ENCODE measurements around the gene PMIS2.

The PMIS2 gene

DNA sequence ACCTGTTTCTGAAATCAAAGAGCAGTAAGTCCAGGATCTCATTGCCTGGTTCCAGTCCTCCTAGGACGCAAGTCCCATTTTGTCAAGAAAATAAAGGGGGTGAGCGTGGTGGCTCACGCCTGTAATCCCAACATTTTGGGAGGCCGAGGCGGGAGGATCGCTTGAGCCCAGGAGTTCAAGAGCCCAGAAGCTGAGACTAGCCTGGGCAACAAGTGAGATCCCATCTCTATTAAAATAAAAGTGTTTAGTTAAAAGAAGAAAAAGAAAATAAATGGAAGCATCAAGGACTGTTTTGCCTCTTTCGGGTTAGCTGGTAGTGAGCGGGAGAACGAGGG, 26.2 kb downstream of the PMIS2 start:
- ChIA-PET POLR2A (ENCODE audit: low non-redundant PET) (no interaction called here), CTCF (no interaction called here)
- H3K27ac ChIP-seq = peak overlapping the region; percentile 65
- DNase-seq (ENCODE audit: low spot score) = no peak
- TF ChIP-seq, protein P1, sequence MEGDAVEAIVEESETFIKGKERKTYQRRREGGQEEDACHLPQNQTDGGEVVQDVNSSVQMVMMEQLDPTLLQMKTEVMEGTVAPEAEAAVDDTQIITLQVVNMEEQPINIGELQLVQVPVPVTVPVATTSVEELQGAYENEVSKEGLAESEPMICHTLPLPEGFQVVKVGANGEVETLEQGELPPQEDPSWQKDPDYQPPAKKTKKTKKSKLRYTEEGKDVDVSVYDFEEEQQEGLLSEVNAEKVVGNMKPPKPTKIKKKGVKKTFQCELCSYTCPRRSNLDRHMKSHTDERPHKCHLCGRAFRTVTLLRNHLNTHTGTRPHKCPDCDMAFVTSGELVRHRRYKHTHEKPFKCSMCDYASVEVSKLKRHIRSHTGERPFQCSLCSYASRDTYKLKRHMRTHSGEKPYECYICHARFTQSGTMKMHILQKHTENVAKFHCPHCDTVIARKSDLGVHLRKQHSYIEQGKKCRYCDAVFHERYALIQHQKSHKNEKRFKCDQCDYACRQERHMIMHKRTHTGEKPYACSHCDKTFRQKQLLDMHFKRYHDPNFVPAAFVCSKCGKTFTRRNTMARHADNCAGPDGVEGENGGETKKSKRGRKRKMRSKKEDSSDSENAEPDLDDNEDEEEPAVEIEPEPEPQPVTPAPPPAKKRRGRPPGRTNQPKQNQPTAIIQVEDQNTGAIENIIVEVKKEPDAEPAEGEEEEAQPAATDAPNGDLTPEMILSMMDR (conservative IDR thresholded peaks at IDR 0.05; ENCODE audit: low read depth) = no peak

DNA sequence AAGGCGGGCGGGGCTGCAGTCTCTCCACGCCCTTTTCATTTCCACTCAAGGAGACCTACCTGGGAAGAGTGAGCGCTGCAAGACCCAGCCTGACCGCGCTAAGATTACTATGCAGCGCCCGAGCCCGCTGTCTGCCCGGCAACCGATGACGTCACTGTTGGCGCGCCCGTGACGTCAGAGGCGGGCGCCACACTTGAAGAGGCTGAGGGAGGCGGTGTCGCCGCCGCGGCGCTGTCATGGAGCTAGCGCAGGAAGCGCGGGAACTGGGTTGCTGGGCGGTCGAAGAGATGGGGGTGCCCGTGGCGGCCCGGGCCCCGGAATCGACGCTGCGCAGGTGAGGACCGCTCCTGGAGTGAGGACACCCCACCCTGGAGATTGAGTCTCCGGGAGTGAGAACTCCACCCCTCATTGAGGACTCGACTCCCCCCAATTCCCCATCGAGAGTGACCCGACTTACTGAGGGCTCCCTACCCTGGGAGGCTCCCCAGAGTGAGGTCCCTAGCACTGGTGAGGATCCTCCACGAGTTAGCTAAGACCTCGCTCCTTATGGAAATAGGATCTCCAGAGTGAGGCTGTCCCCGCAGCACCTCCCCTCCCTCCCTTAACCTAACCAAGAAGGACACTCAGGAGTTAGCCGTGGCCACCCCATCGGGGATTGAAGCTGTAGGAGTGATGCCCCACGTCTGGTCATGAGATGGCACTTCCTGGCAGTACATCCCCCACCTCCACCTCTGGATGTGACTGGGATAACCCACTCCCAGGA, 26.8 kb downstream of the PMIS2 start, which contains the start of gene HAUS5:
HAUS5 (plus strand) TSS at position 177 of the 763 bp plus-strand sequence; CDS start at position 237, 60 bp downstream.
- peak; percentile 94 for DNase-seq (ENCODE audit: low spot score)
- ChIA-PET POLR2A (ENCODE audit: low non-redundant PET) (interaction anchor here (0.6 to 0.8 kb wide), 2 partner anchors 43 to 69 kb away, joined by 3 to 5 read pairs; no protein-coding TSS in a partner anchor), CTCF (no interaction called here)
- TF ChIP-seq, protein P1 (conservative IDR thresholded peaks at IDR 0.05; ENCODE audit: low read depth) = no peak
- peak within 1 kb of the TSS; percentile 65 for H3K27ac ChIP-seq

DNA sequence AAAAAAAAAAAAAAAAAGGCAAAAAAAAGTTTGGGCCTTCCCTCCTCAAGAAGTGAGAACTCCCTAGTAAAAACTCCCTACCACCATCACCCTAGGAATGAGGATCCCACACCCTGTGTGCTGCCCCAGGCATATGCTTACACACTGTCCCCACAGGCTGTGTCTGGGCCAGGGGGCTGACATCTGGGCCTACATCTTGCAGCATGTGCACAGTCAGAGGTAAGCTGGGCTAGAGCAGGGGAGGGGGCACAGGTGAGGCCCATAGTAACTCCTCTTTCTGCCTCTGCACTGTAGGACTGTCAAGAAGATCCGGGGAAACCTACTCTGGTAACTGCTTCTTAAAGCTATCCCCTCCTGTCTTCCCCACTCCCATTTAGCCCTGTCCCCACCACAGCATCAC, 27.6 kb downstream of the PMIS2 start:
- ChIA-PET CTCF (no interaction called here), POLR2A (ENCODE audit: low non-redundant PET) (interaction anchor here (0.8 kb wide), 1 partner anchor 70 kb away, joined by 3 read pairs; no protein-coding TSS in a partner anchor)
- H3K27ac ChIP-seq = no peak overlapping the region
- DNase-seq (ENCODE audit: low spot score) = no peak
- TF ChIP-seq, protein P1 (conservative IDR thresholded peaks at IDR 0.05; ENCODE audit: low read depth) = no peak

DNA sequence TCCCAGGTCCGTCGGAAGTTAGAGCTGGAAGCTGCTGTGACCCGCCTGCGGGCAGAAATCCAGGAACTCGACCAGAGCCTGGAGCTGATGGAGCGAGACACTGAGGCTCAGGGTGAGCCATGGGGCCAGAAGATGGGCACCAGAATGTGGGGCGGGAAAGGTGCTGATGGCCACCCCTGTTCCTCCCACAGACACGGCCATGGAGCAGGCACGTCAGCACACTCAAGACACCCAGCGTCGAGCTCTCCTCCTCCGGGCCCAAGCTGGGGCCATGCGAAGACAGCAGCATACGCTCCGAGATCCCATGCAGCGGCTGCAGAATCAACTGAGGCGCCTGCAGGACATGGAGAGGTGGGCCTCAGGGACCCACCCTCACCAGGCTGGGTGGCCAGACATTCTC, 29.1 kb downstream of the PMIS2 start:
- no peak for DNase-seq (ENCODE audit: low spot score)
- TF ChIP-seq, protein P1 (conservative IDR thresholded peaks at IDR 0.05; ENCODE audit: low read depth) = no peak
- POLR2A ChIA-PET (ENCODE audit: low non-redundant PET) = no interaction called here
- CTCF ChIA-PET = no interaction called here
- no peak overlapping the region for H3K27ac ChIP-seq

DNA sequence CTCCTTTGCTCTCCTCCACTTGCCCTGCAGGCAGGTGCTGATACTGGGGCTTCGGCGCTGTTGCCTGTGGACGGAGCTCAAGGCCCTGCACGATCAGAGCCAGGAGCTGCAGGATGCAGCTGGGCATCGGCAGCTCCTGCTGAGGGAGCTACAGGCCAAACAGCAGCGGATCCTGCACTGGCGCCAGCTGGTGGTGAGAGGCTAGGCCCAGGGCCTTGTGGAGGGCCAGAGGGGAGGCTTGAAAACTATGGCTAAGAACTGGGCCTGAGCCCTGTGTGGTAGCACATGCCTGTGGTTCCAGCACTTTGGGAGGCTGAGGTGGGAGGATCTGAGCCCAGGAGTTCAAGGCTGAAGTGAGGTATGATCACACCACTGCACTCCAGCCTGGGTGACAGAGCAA, 32.9 kb downstream of the PMIS2 start:
- CTCF ChIA-PET = interaction anchor here (1.0 kb wide), 1 partner anchor 102 kb away, joined by 3 read pairs; no protein-coding TSS in a partner anchor
- POLR2A ChIA-PET (ENCODE audit: low non-redundant PET) = no interaction called here
- DNase-seq (ENCODE audit: low spot score) = no peak
- TF ChIP-seq, protein P1 (conservative IDR thresholded peaks at IDR 0.05; ENCODE audit: low read depth) = no peak
- no peak overlapping the region for H3K27ac ChIP-seq

DNA sequence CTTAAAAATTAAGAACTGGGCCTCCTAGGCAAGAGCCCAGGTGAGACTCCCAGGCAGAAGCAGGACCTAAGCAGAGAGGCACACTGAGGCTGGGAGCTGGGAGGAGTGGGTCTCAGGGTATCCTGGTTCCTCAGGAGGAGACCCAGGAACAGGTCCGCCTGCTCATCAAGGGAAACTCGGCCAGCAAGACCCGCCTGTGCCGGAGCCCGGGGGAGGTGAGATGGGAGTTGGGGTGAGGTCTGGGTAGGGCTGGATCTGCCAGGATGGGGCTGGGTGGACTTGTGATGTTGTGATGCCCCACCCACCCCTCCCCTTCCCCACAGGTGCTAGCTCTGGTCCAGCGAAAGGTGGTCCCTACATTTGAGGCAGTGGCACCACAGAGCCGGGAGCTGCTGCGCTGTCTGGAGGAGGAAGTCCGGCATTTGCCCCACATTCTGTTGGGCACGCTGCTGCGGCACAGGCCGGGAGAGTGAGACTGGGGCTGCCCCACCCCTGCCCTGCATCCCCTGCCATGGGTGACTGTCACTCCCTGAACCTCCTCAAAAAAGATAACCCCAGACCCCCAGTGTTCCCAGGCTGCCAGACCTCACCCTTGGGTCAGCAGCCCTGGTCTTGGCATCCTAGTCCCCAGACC, 33.4 kb downstream of the PMIS2 start:
- ChIA-PET CTCF (interaction anchor here (1.0 kb wide), 1 partner anchor 102 kb away, joined by 3 read pairs; no protein-coding TSS in a partner anchor), POLR2A (ENCODE audit: low non-redundant PET) (no interaction called here)
- no peak overlapping the region for H3K27ac ChIP-seq
- TF ChIP-seq, protein P1 (conservative IDR thresholded peaks at IDR 0.05; ENCODE audit: low read depth) = no peak
- DNase-seq (ENCODE audit: low spot score) = no peak

Data from RWPE1 (cell line).